ENCODE measurements around the gene ZFP36.

Gene ZFP36

GRCh38 chr19:39419003-39419402 lies 12.4 kb downstream of the ZFP36 start:
- DNase-seq (ENCODE audit: low read depth in 2 of 2): no peak

- DNase-seq (ENCODE audit: low read depth in 2 of 2): no peak
Observed at GRCh38 chr19:39420769-39421168, 14.1 kb downstream of the ZFP36 start.

- DNase-seq (ENCODE audit: low read depth in 2 of 2): no peak
Observed at GRCh38 chr19:39422020-39422419, 15.4 kb downstream of the ZFP36 start.

GRCh38 chr19:39423258-39424086 lies 16.8 kb downstream of the ZFP36 start:
- no peak for DNase-seq (ENCODE audit: low read depth in 2 of 2)

- no peak for DNase-seq (ENCODE audit: low read depth in 2 of 2)
Observed at GRCh38 chr19:39424934-39425333, 18.3 kb downstream of the ZFP36 start.

GRCh38 chr19:39425744-39426143 lies 19.1 kb downstream of the ZFP36 start:
- DNase-seq (ENCODE audit: low read depth in 2 of 2): no peak

GRCh38 chr19:39426170-39426569 lies 19.5 kb downstream of the ZFP36 start:
- DNase-seq (ENCODE audit: low read depth in 2 of 2): no peak

- DNase-seq (ENCODE audit: low read depth in 2 of 2): no peak
Observed at GRCh38 chr19:39427707-39428106, 21.1 kb downstream of the ZFP36 start.

- DNase-seq (ENCODE audit: low read depth in 2 of 2): peak; percentile 81 to 87
Observed at GRCh38 chr19:39428283-39429112, 21.9 kb downstream of the ZFP36 start.

GRCh38 chr19:39430675-39431593 lies 24.3 kb downstream of the ZFP36 start:
- DNase-seq (ENCODE audit: low read depth in 2 of 2): no peak

GRCh38 chr19:39432677-39433025 lies 26.0 kb downstream of the ZFP36 start:
- no peak for DNase-seq (ENCODE audit: low read depth in 2 of 2)

- DNase-seq (ENCODE audit: low read depth in 2 of 2): no peak
Observed at GRCh38 chr19:39433480-39434079, 26.9 kb downstream of the ZFP36 start.

- DNase-seq (ENCODE audit: low read depth in 2 of 2): no peak
Observed at GRCh38 chr19:39434123-39435076, 27.8 kb downstream of the ZFP36 start.

GRCh38 chr19:39435499-39436349 lies 29.1 kb downstream of the ZFP36 start, which contains the start of gene RPS16:
TSS of gene RPS16 (minus strand) at chr19:39435949. CDS start at chr19:39435895, 54 bp downstream.
- peak; percentile 93 to 94 for DNase-seq (ENCODE audit: low read depth in 2 of 2)

GRCh38 chr19:39436350-39436716 lies 29.7 kb downstream of the ZFP36 start:
- no peak for DNase-seq (ENCODE audit: low read depth in 2 of 2)

GRCh38 chr19:39438270-39438934 lies 31.8 kb downstream of the ZFP36 start:
- no peak for DNase-seq (ENCODE audit: low read depth in 2 of 2)

- no peak for DNase-seq (ENCODE audit: low read depth in 2 of 2)
Observed at GRCh38 chr19:39444598-39445195, 38.0 kb downstream of the ZFP36 start.
